H9 (cell line): ENCODE data around the gene ARL4D. TPM values are rescaled to one million over a fixed set of nuclear protein-coding genes. Genes with fewer than 3 reads are reported as not detected.

Experiments
- DNase-seq: peaks from one replicate; pipeline ENCODE4 v3.0.0-alpha.2; 2017
- H2AFZ ChIP-seq: one replicate; pipeline ENCODE4 v1.6.1; 2013; ENCODE audit warnings: mild to moderate bottlenecking, low read length, control low read depth, moderate library complexity
- H2AK5ac ChIP-seq: 2 replicates; pipeline ENCODE4 v1.6.1; 2013; ENCODE audit warnings: low read length, control low read depth, mixed read lengths; ENCODE audit not compliant: insufficient read length
- H2BK120ac ChIP-seq: one replicate; pipeline ENCODE4 v1.6.1; 2013; ENCODE audit warnings: low read depth, mild to moderate bottlenecking, low read length, control low read depth, inconsistent platforms; ENCODE audit not compliant: poor library complexity, severe bottlenecking
- H2BK12ac ChIP-seq: 2 replicates; pipeline ENCODE4 v1.6.1; 2013; ENCODE audit warnings: low read length, control low read depth, mixed read lengths, low read depth; ENCODE audit not compliant: insufficient read length
- H2BK15ac ChIP-seq: 2 replicates; pipeline ENCODE4 v1.6.1; 2013; ENCODE audit warnings: low read depth, low read length, control low read depth
- H2BK20ac ChIP-seq: one replicate; pipeline ENCODE4 v1.6.1; 2013; ENCODE audit warnings: low read depth, mild to moderate bottlenecking, low read length, control low read depth, inconsistent platforms; ENCODE audit not compliant: poor library complexity, severe bottlenecking
- H2BK5ac ChIP-seq: 2 replicates; pipeline ENCODE4 v1.6.1; 2013; ENCODE audit warnings: low read length, control low read depth, mixed read lengths; ENCODE audit not compliant: insufficient read length
- H3K14ac ChIP-seq: 2 replicates; pipeline ENCODE4 v1.6.1; 2013; ENCODE audit warnings: low read length, control low read depth; ENCODE audit not compliant: insufficient read depth
- H3K18ac ChIP-seq: 2 replicates; pipeline ENCODE4 v1.6.1; 2013; ENCODE audit warnings: low read depth, mild to moderate bottlenecking, mixed read lengths, low read length, control low read depth; ENCODE audit not compliant: insufficient read length
- H3K23ac ChIP-seq: 2 replicates; pipeline ENCODE4 v1.6.1; 2013; ENCODE audit warnings: low read length, control low read depth, mixed read lengths, low read depth; ENCODE audit not compliant: insufficient read length
- H3K23me2 ChIP-seq: 2 replicates; pipeline ENCODE4 v1.6.1; 2013; ENCODE audit warnings: low read depth, mild to moderate bottlenecking, mixed read lengths, low read length, control low read depth; ENCODE audit not compliant: insufficient read length, poor library complexity, severe bottlenecking
- H3K27ac ChIP-seq: 2 replicates; pipeline ENCODE4 v1.5.1; 2013; ENCODE audit warnings: low read length, control low read depth, mixed read lengths, low read depth; ENCODE audit not compliant: insufficient read length
- H3K27me3 ChIP-seq: 2 replicates; pipeline ENCODE4 v1.6.1; 2013; ENCODE audit warnings: low read length, control low read depth, inconsistent platforms; ENCODE audit not compliant: insufficient read depth
- H3K4ac ChIP-seq: 2 replicates; pipeline ENCODE4 v1.6.1; 2013; ENCODE audit warnings: low read depth, mild to moderate bottlenecking, control low read depth, inconsistent platforms, low read length, moderate library complexity
- H3K4me1 ChIP-seq: 2 replicates; pipeline ENCODE4 v1.6.1; 2013; ENCODE audit warnings: low read length, control low read depth, inconsistent platforms; ENCODE audit not compliant: insufficient read depth
- H3K4me2 ChIP-seq: 2 replicates; pipeline ENCODE4 v1.6.1; 2013; ENCODE audit warnings: low read length, control low read depth, mixed read lengths; ENCODE audit not compliant: insufficient read length, insufficient read depth
- H3K56ac ChIP-seq: 2 replicates; pipeline ENCODE4 v1.6.1; 2013; ENCODE audit warnings: low read depth, mild to moderate bottlenecking, mixed read lengths, low read length, control low read depth; ENCODE audit not compliant: insufficient read length
- H3K79me1 ChIP-seq: 2 replicates; pipeline ENCODE4 v1.6.1; 2013; ENCODE audit warnings: low read depth, mild to moderate bottlenecking, moderate library complexity, low read length, control low read depth, inconsistent platforms; ENCODE audit not compliant: insufficient read depth, poor library complexity, severe bottlenecking
- H3K79me2 ChIP-seq: 2 replicates; pipeline ENCODE4 v1.6.1; 2013; ENCODE audit warnings: low read length, control low read depth, inconsistent platforms; ENCODE audit not compliant: insufficient read depth
- H3K9ac ChIP-seq: 2 replicates; pipeline ENCODE4 v1.6.1; 2013; ENCODE audit warnings: low read length, control low read depth, mixed read lengths; ENCODE audit not compliant: insufficient read length; ENCODE audit errors: extremely low read depth
- H3K9me3 ChIP-seq: one replicate; pipeline ENCODE4 v1.6.1; 2013; ENCODE audit warnings: low read depth, low read length, inconsistent platforms; ENCODE audit not compliant: control insufficient read depth
- H3T11ph ChIP-seq: one replicate; pipeline ENCODE4 v1.6.1; 2013; ENCODE audit warnings: mild to moderate bottlenecking, low read length, control low read depth, inconsistent platforms
- H4K20me1 ChIP-seq: one replicate; pipeline ENCODE4 v1.6.1; 2013; ENCODE audit not compliant: control insufficient read depth, insufficient read length, insufficient read depth
- H4K5ac ChIP-seq: 2 replicates; pipeline ENCODE4 v1.6.1; 2013; ENCODE audit warnings: low read depth, mild to moderate bottlenecking, mixed read lengths, low read length, control low read depth; ENCODE audit not compliant: insufficient read length
- H4K8ac ChIP-seq: replicated peaks from 2 replicates; pipeline ENCODE4 v1.6.1; 2013; ENCODE audit warnings: low read length, control low read depth, mixed read lengths, low read depth; ENCODE audit not compliant: insufficient read length
- H4K91ac ChIP-seq: 2 replicates; pipeline ENCODE4 v1.6.1; 2013; ENCODE audit warnings: low read depth, mild to moderate bottlenecking, moderate library complexity, mixed read lengths, low read length, control low read depth; ENCODE audit not compliant: insufficient read length
- H3K27ac Mint-ChIP-seq, 3 experiments: 2 replicates in 2 of 3; 3 replicates in 1 of 3; pipeline ENCODE4 v1.8.0; 2020 to 2021; ENCODE audit warnings: mixed read lengths in 3 of 3, mild to moderate bottlenecking in 1 of 3, moderate library complexity in 1 of 3
- H3K27me3 Mint-ChIP-seq: 2 replicates; pipeline ENCODE4 v1.8.0; 2021; ENCODE audit warnings: low read depth, mild to moderate bottlenecking, moderate library complexity, mixed read lengths
- H3K36me3 Mint-ChIP-seq, 3 experiments: 2 replicates in 2 of 3; 3 replicates in 1 of 3; pipeline ENCODE4 v1.8.0; 2020 to 2021; ENCODE audit warnings: low read depth in 3 of 3, mixed read lengths in 3 of 3; ENCODE audit not compliant: insufficient read depth in 1 of 3
- H3K4me1 Mint-ChIP-seq, 2 experiments: 2 replicates each; pipeline ENCODE4 v1.8.0; 2020; ENCODE audit warnings: mixed read lengths in 2 of 2
- H3K4me3 Mint-ChIP-seq, 2 experiments: 2 replicates in 1 of 2; 3 replicates in 1 of 2; pipeline ENCODE4 v1.8.0; 2020 to 2021; ENCODE audit warnings: mild to moderate bottlenecking in 2 of 2, mixed read lengths in 2 of 2, moderate library complexity in 1 of 2
- H3K9me3 Mint-ChIP-seq, 2 experiments: 2 replicates in 1 of 2; 3 replicates in 1 of 2; pipeline ENCODE4 v1.8.0; 2020; ENCODE audit warnings: mild to moderate bottlenecking in 2 of 2, mixed read lengths in 2 of 2, moderate library complexity in 1 of 2
- CTCF ChIP-seq: fragments of 200-600 bp; sonication (generic); conservative IDR thresholded peaks from 3 replicates; pipeline ENCODE4 v1.8.0; 2021; ENCODE audit warnings: antibody characterized with exemption, mild to moderate bottlenecking
- WGBS: extraction: QIAGEN DNeasy Blood & Tissue Kit; methylation state at CpG from one replicate; pipeline ENCODE4 v1.1.7; 2013; ENCODE audit warnings: missing lambda C conversion rate, low lambda C conversion rate, mixed read lengths; ENCODE audit not compliant: insufficient read length; ENCODE audit errors: extremely low coverage; 5-methylcytosine and 5-hydroxymethylcytosine counted together
- total RNA-seq: library from RNA; stranded (reverse); gene quantifications from 2 replicates; pipeline ENCODE4 v1.2.1, GENCODE V29; 2021

ARL4D gene
- total RNA-seq, 1 experiment from 2014 or later: 6.2 TPM

GRCh38 chr17:43354371-43354770 is 44.4 kb upstream of the ARL4D start:
- no peaks in the 10 kb centered on the region for H3K23me2 ChIP-seq
- TF ChIP-seq CTCF: no peak
- no peak overlapping the region for H3K9ac ChIP-seq
- peaks cover 12 to 13% of the 10 kb centered on the region in 2 experiments for H3K9me3 Mint-ChIP-seq
- no peaks in the 10 kb centered on the region for H3K79me2 ChIP-seq
- no peak overlapping the region for H4K91ac ChIP-seq
- H2BK5ac ChIP-seq: no peak overlapping the region
- no peak overlapping the region for H3K4me3 Mint-ChIP-seq
- no peak overlapping the region for H4K8ac ChIP-seq
- H2BK15ac ChIP-seq: no peak overlapping the region
- no peak overlapping the region for H3K4me2 ChIP-seq
- H3K56ac ChIP-seq: no peak overlapping the region
- H3K27me3 ChIP-seq: no peaks in the 10 kb centered on the region; the same call in 1 of the 2 replicates
- H4K5ac ChIP-seq: no peak overlapping the region
- peaks cover 21 to 41% (median 29%) of the 10 kb centered on the region in 3 experiments for H3K36me3 Mint-ChIP-seq
- H4K20me1 ChIP-seq: no peaks in the 10 kb centered on the region
- peaks cover 34% of the 10 kb centered on the region for H3K27me3 Mint-ChIP-seq
- DNase-seq: no peak
- H2BK120ac ChIP-seq: no peak overlapping the region
- H3K4ac ChIP-seq: no peak overlapping the region
- H2BK20ac ChIP-seq: no peak overlapping the region
- H2BK12ac ChIP-seq: no peak overlapping the region
- H3K23ac ChIP-seq: no peak overlapping the region
- peaks cover 13 to 32% of the 10 kb centered on the region in 2 experiments for H3K4me1 Mint-ChIP-seq
- H3K27ac Mint-ChIP-seq: no peak overlapping the region; a peak in 1 of 7 replicates
- no peak overlapping the region for H3K14ac ChIP-seq
- no CpG with 5 or more reads among the region's 2 CpGs for WGBS
- no peak overlapping the region for H3K18ac ChIP-seq
- H2AFZ ChIP-seq: no peak overlapping the region
- peaks cover 7% of the 10 kb centered on the region for H3K9me3 ChIP-seq
- no peaks in the 10 kb centered on the region for H3K4me1 ChIP-seq
- H3T11ph ChIP-seq: no peak overlapping the region
- H3K79me1 ChIP-seq: no peaks in the 10 kb centered on the region
- no peak overlapping the region for H2AK5ac ChIP-seq
- no peak overlapping the region for H3K27ac ChIP-seq
